MCF 10A (cell line): Measurements from ENCODE around the gene CGRRF1. TPM values are rescaled to one million over a fixed set of nuclear protein-coding genes. Genes with fewer than 3 reads are reported as not detected.

ENCODE experiments used
- BruUV-seq: library from RNA; stranded (reverse); fragments of 400-500 nt; replicated peaks from 2 replicates; lab custom pipeline; 2021; lab: Mats Ljungman, UMichigan
- CTCF ChIA-PET: fragments of 300-600 bp; sonication (Branson Sonifier 250); formaldehyde crosslinking; extraction: SDS; loops from one replicate; lab custom pipeline; 2021; ENCODE audit warnings: antibody characterized with exemption, inconsistent platforms; lab: Yijun Ruan, JAX
- POLR2A ChIA-PET: fragments of 300-600, 350-650 bp; sonication (Branson Sonifier 250); formaldehyde crosslinking; extraction: SDS; loops from one replicate; lab custom pipeline; 2020; ENCODE audit warnings: antibody characterized with exemption, inconsistent platforms; lab: Yijun Ruan, JAX
- DNase-seq: peaks from one replicate; pipeline ENCODE4 v3.0.0-alpha.2; 2018; ENCODE audit not compliant: unreplicated experiment
- H3K27ac Mint-ChIP-seq: one replicate; pipeline ENCODE4 v1.8.0; 2022; ENCODE audit warnings: mild to moderate bottlenecking, low read depth, mixed read lengths; ENCODE audit not compliant: unreplicated experiment
- H3K27me3 Mint-ChIP-seq: one replicate; pipeline ENCODE4 v1.8.0; 2022; ENCODE audit warnings: mixed read lengths; ENCODE audit not compliant: insufficient read depth, unreplicated experiment
- H3K36me3 Mint-ChIP-seq: one replicate; pipeline ENCODE4 v1.8.0; 2022; ENCODE audit warnings: mild to moderate bottlenecking, moderate library complexity, mixed read lengths; ENCODE audit not compliant: insufficient read depth, unreplicated experiment
- H3K4me1 Mint-ChIP-seq: one replicate; pipeline ENCODE4 v1.8.0; 2022; ENCODE audit warnings: mixed read lengths; ENCODE audit not compliant: insufficient read depth, unreplicated experiment
- H3K4me3 Mint-ChIP-seq: one replicate; pipeline ENCODE4 v1.8.0; 2022; ENCODE audit warnings: mild to moderate bottlenecking, moderate library complexity, mixed read lengths; ENCODE audit not compliant: unreplicated experiment
- H3K9me3 Mint-ChIP-seq: one replicate; pipeline ENCODE4 v1.8.0; 2022; ENCODE audit warnings: mixed read lengths; ENCODE audit not compliant: unreplicated experiment
- intact Hi-C: fragments of 100-400 bp; cut with micrococcal nuclease; formaldehyde crosslinking; loops from 2 replicates; pipeline ENCODE4 v1.14.1; 2022
- total RNA-seq: library from RNA; stranded (reverse); gene quantifications from 2 replicates; pipeline ENCODE4 v1.2.3, GENCODE V29; 2022
- TF ChIP-seq, protein P1 (sequence below): fragments of 200-600 bp; IDR thresholded peaks from one replicate; pipeline ENCODE4 v1.8.0; 2022; ENCODE audit warnings: antibody characterized with exemption, mild to moderate bottlenecking; ENCODE audit not compliant: unreplicated experiment

The CGRRF1 gene
- total RNA-seq, 1 experiment from 2014 or later: 17.5 TPM

DNA sequence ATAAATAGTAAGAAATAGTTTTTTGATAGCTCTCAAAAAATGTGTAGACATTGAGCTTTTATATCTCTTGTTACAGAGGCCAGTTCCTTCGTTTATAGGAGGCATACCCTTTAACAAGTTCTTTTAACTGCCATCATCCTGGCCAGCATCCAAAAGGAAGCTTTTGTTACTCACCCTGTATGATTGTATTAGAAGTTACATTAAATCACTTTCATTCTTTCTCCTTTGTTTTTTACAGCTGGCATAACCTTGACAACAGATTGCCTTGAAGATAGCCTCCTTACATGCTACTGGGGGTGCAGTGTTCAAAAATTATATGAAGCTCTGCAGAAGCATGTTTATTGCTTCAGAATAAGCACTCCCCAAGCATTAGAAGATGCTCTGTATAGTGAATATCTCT, 20.1 kb downstream of the CGRRF1 start:
- ChIA-PET CTCF (interaction anchor here (0.6 to 1.4 kb wide), 6 partner anchors 10 to 1611 kb away, joined by 3 read pairs; no protein-coding TSS in a partner anchor), POLR2A (interaction anchor here (1.0 kb wide), 1 partner anchor 20 kb away, joined by 3 read pairs; the partner anchor contains the start of gene CGRRF1)
- peak overlapping the region; percentile 34 for H3K27ac Mint-ChIP-seq

GRCh38 chr14:54532111-54533012, 22.7 kb downstream of the CGRRF1 start:
- Mint-ChIP-seq H3K36me3 (peaks cover 17% of the 10 kb centered on the region), H3K4me1 (no peaks in the 10 kb centered on the region), H3K4me3 (no peak overlapping the region), H3K27ac (peak overlapping the region; percentile 35), H3K9me3 (no peaks in the 10 kb centered on the region), H3K27me3 (no peaks in the 10 kb centered on the region)
- POLR2A ChIA-PET: no interaction called here
- no peak for DNase-seq
- CTCF ChIA-PET: interaction anchor here (0.5 to 0.6 kb wide), 2 partner anchors 144 to 1075 kb away, joined by 3 to 4 read pairs; no protein-coding TSS in a partner anchor
- no TSS peak for BruUV-seq
- intact Hi-C loops: no loop called here
- TF ChIP-seq, protein P1, sequence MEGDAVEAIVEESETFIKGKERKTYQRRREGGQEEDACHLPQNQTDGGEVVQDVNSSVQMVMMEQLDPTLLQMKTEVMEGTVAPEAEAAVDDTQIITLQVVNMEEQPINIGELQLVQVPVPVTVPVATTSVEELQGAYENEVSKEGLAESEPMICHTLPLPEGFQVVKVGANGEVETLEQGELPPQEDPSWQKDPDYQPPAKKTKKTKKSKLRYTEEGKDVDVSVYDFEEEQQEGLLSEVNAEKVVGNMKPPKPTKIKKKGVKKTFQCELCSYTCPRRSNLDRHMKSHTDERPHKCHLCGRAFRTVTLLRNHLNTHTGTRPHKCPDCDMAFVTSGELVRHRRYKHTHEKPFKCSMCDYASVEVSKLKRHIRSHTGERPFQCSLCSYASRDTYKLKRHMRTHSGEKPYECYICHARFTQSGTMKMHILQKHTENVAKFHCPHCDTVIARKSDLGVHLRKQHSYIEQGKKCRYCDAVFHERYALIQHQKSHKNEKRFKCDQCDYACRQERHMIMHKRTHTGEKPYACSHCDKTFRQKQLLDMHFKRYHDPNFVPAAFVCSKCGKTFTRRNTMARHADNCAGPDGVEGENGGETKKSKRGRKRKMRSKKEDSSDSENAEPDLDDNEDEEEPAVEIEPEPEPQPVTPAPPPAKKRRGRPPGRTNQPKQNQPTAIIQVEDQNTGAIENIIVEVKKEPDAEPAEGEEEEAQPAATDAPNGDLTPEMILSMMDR: no peak

More for the DNA sequence above, 20.1 kb downstream of the CGRRF1 start:
- TF ChIP-seq, protein P1: no peak
- Mint-ChIP-seq H3K4me3 (no peak overlapping the region), H3K27me3 (no peaks in the 10 kb centered on the region), H3K9me3 (no peaks in the 10 kb centered on the region), H3K4me1 (no peaks in the 10 kb centered on the region), H3K36me3 (peaks cover 38% of the 10 kb centered on the region)
- peak; percentile 50 for DNase-seq
- intact Hi-C loops: no loop called here
- no TSS peak for BruUV-seq

DNA sequence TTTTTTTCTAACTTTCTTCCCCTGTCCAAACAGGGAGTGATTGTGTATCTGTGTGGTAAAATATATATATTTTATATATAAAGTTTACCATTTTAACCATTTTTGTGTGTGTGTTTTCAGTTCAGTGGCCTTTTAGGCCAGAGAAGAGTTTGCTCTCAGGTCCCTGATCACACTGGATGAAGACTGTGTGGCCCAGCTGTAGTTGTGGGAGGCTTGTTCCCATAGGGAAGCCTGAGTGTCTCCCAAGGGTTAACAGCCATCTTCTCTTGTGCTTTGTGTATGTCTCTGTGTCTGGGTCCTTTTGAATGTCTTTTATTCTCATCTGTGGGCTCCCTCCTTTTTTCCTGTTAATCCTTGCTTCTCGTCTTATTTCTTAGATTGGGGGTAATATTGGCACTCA, 23.4 kb downstream of the CGRRF1 start:
- no TSS peak for BruUV-seq

More for the DNA sequence above, 23.4 kb downstream of the CGRRF1 start:
- intact Hi-C loops: no loop called here
- no peak for DNase-seq
- H3K4me1 Mint-ChIP-seq: no peaks in the 10 kb centered on the region
- H3K9me3 Mint-ChIP-seq: no peaks in the 10 kb centered on the region
- H3K4me3 Mint-ChIP-seq: no peak overlapping the region
- H3K27ac Mint-ChIP-seq: no peak overlapping the region
- TF ChIP-seq, protein P1: no peak
- ChIA-PET POLR2A (no interaction called here), CTCF (interaction anchor here (0.6 kb wide), 1 partner anchor 1076 kb away, joined by 4 read pairs; no protein-coding TSS in a partner anchor)
- H3K27me3 Mint-ChIP-seq: no peaks in the 10 kb centered on the region
- peaks cover 15% of the 10 kb centered on the region for H3K36me3 Mint-ChIP-seq
